Measurements from ENCODE around the gene ASB2. TPM values are rescaled to one million over a fixed set of nuclear protein-coding genes. Genes with fewer than 3 reads are reported as not detected.

The ASB2 gene
- polyA plus RNA-seq, 1 donor from 2014 or later: 0.26 TPM

GRCh38 chr14:93911975-93912615 lies 64.3 kb downstream of the ASB2 start:
- Histone ChIP-seq H3K9ac (ENCODE audit: low read length) (no peak overlapping the region), H3K27me3 (ENCODE audit: insufficient read depth, low read depth, low read length) (no peaks in the 10 kb centered on the region), H3K36me3 (ENCODE audit: insufficient read depth, low read length) (no peaks in the 10 kb centered on the region), H3K9me3 (ENCODE audit: low read length) (no peaks in the 10 kb centered on the region), H3K9me2 (ENCODE audit: insufficient read depth, low read length) (no peaks in the 10 kb centered on the region), H3K4me2 (ENCODE audit: low read length) (no peak overlapping the region), H3K27ac (ENCODE audit: low read length) (no peak overlapping the region), H3K4me3 (ENCODE audit: low read length) (no peak overlapping the region), H4K20me1 (ENCODE audit: insufficient read depth) (no peaks in the 10 kb centered on the region), H3F3A (ENCODE audit: insufficient read depth, low read length, poor library complexity, severe bottlenecking) (no peaks in the 10 kb centered on the region), H2AFZ (ENCODE audit: low read depth, low read length) (no peak overlapping the region), H3K79me2 (replicated peaks; ENCODE audit: insufficient read depth, low read length) (no peaks in the 10 kb centered on the region)
- TF ChIP-seq RAD21 (conservative IDR thresholded peaks at IDR 0.05): no peak
- TF ChIP-seq EP300 (conservative IDR thresholded peaks at IDR 0.05; ENCODE audit: poor library complexity, severe bottlenecking): no peak
- no peak for TF ChIP-seq EZH2 (IDR thresholded peaks at IDR 0.05; ENCODE audit: borderline replicate concordance, insufficient read depth, low read length, poor library complexity, severe bottlenecking)
- no peak for TF ChIP-seq POLR2AphosphoS5 (IDR thresholded peaks at IDR 0.05)
- no peak for TF ChIP-seq MXI1 (conservative IDR thresholded peaks at IDR 0.05; ENCODE audit: poor library complexity, severe bottlenecking)
- TF ChIP-seq CTCF (IDR thresholded peaks at IDR 0.05; ENCODE audit: poor library complexity, severe bottlenecking): no peak
- no peak for TF ChIP-seq REST (IDR thresholded peaks at IDR 0.05; ENCODE audit: borderline replicate concordance)
- TF ChIP-seq SMC3 (conservative IDR thresholded peaks at IDR 0.05; ENCODE audit: poor library complexity): no peak
- no peak for TF ChIP-seq TAF1 (IDR thresholded peaks at IDR 0.05; ENCODE audit: low read depth)

GRCh38 chr14:93909429-93910128 lies 66.8 kb downstream of the ASB2 start:
- Histone ChIP-seq H3K9me3 (ENCODE audit: low read length) (no peaks in the 10 kb centered on the region), H2AFZ (ENCODE audit: low read depth, low read length) (no peak overlapping the region), H3K79me2 (replicated peaks; ENCODE audit: insufficient read depth, low read length) (no peaks in the 10 kb centered on the region), H3K9me2 (ENCODE audit: insufficient read depth, low read length) (no peaks in the 10 kb centered on the region), H3K4me2 (ENCODE audit: low read length) (no peak overlapping the region), H4K20me1 (ENCODE audit: insufficient read depth) (no peaks in the 10 kb centered on the region), H3K27me3 (ENCODE audit: insufficient read depth, low read depth, low read length) (no peaks in the 10 kb centered on the region), H3K27ac (ENCODE audit: low read length) (no peak overlapping the region), H3F3A (ENCODE audit: insufficient read depth, low read length, poor library complexity, severe bottlenecking) (no peaks in the 10 kb centered on the region), H3K36me3 (ENCODE audit: insufficient read depth, low read length) (no peaks in the 10 kb centered on the region), H3K4me3 (ENCODE audit: low read length) (no peak overlapping the region), H3K9ac (ENCODE audit: low read length) (no peak overlapping the region)
- TF ChIP-seq CTCF (IDR thresholded peaks at IDR 0.05; ENCODE audit: poor library complexity, severe bottlenecking) (no peak), SMC3 (conservative IDR thresholded peaks at IDR 0.05; ENCODE audit: poor library complexity) (no peak)
